Astrocyte of the hippocampus (primary cell): ENCODE data around the gene ANXA8.
"Not testable (repeated sequence)": the region's sequence is repeated elsewhere in the genome, so short reads cannot be mapped to it uniquely, and the experiment has no call there.

Experiments
- DNase-seq: peaks from one replicate; pipeline ENCODE4 v3.0.0; 2011; ENCODE audit warnings: low read depth, low spot score

The ANXA8 gene

GRCh38 chr10:47483923-47484322 is at the start of gene ANXA8:
Gene ANXA8, minus strand, starts transcription at chr10:47484115. Its CDS starts 182 bp downstream, at chr10:47483933.
- not testable (repeated sequence) for DNase-seq

GRCh38 chr10:47523475-47523874 is 39.6 kb upstream of the ANXA8 start, which contains the start of gene AGAP9:
Gene AGAP9, minus strand, starts transcription at chr10:47523638. Its CDS starts 112 bp downstream, at chr10:47523526.
- not testable (repeated sequence) for DNase-seq

GRCh38 chr10:47502313-47502712 is 18.4 kb upstream of the ANXA8 start:
- DNase-seq = not testable (repeated sequence)

GRCh38 chr10:47494226-47494625 is 10.3 kb upstream of the ANXA8 start:
- DNase-seq = not testable (repeated sequence)

DNA sequence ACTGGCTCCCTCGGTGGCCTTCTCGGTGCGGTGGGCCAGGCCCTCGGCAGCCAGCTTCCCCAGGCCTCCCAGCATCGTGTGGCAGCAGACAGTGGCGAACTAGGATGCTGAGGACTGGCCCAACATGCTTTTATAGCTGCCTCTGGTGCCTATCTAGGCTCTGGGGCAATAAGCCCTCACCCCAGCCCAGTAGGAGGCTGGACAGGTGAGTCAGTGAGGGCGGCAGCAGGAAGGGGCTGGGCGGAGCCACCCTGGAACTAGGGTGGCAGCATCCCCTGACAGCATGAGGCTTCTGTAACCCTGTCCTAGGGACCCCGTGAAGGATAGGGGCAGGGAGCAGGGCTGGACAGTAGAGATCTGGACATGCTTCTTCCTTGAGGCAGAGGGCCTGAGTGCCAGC is 7.7 kb upstream of the ANXA8 start, which contains the start of gene FAM25G:
TSS of gene FAM25G (minus strand) at position 101 of the 400 bp plus-strand sequence. CDS start at position 75, 26 bp downstream.
- not testable (repeated sequence) for DNase-seq

- DNase-seq = not testable (repeated sequence)
These were observed 5.7 kb upstream of the ANXA8 start for GRCh38 chr10:47489630-47490029.

DNA sequence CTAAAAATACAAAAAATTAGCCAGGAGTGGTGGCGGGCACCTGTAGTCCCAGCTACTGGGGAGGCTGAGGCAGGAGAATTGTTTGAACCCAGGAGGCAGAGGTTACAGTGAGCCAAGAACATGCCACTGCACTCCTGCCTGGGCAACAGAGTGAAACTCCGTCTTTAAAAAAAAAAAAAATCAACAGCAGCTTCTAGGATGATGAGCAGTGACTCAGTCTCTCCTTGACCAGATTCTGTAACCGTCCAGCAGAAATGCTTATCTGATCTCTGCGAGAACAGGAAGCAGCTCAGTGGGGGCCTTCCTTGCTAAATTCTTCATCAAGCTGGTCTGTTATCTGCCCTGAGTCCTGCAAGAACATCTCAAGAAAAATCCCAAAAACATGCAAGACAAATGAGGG is 2.0 kb upstream of the ANXA8 start:
- DNase-seq = not testable (repeated sequence)

- not testable (repeated sequence) for DNase-seq
These were observed 871 bp upstream of the ANXA8 start for GRCh38 chr10:47484786-47485185.

DNA sequence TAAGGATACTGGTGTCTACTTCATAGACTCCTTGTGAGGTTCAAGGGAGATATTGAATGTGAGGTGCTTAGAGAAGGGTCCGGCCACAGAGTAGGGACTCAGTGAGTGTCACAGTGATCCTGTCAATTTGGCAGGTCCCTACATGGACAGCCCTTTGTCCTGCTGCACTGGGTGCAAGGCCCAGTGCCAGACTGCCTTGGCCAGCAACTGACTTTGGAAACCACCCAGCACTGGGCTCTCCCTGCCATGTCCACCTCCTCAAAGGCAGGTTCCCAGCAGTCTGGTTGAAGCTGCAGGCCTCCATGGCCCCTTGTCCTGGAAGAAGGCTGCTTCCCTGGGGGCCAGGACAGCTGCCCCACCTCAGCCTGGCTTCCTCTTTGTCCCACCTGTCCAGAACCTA is 1.5 kb downstream of the ANXA8 start:
- DNase-seq = not testable (repeated sequence)

DNA sequence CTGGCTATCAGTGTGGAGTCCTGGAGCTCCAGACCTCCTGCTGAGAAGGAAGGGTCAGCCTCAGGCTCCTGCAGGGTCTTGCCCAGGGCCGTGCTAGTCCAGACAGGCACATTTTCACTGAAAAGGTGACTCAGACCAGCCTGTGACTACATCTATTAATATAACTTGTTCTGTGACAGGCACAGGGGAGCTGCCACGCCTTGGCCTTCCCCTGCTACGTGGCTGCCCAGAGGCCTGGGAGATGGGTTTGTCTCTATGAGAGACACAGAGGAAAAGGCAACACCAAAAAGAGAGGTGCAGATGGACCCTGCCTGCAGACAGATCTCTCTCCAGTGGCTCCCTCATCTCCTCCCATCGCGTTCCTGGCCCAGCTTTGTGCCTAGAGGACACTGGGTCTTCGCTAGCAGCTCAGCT is 2.1 kb downstream of the ANXA8 start:
- DNase-seq = not testable (repeated sequence)

DNA sequence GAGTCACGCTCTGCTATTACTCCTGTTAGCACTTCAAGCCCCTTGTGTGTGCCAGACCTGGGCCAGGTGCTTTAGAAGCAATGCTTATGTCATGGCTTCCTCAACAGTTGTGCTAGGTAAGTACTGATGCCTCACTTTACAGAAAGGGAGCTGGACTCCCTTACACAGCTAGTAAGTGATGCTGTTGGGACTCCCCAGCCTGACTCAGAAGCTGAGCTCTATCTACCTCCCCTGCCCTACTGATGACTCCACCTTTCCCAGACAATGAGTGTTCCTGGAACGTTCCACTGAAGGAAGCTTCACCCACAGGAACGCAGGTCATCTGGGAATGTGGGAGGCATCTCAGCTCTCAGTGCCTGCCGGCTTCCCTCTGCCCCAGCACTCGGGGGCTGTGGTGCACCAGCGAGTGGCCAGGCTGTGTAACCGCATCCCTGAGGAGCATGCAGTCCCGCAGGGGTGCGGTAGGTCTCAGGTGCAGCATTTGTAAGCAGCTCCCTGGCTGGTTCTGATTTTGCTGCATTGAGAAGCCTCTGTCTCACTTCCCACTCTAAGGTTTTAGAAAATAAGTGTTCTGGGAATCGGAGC is 2.6 kb downstream of the ANXA8 start:
- DNase-seq = peak; percentile 82

- DNase-seq = not testable (repeated sequence)
These were observed 3.8 kb downstream of the ANXA8 start for GRCh38 chr10:47480133-47480532.

DNA sequence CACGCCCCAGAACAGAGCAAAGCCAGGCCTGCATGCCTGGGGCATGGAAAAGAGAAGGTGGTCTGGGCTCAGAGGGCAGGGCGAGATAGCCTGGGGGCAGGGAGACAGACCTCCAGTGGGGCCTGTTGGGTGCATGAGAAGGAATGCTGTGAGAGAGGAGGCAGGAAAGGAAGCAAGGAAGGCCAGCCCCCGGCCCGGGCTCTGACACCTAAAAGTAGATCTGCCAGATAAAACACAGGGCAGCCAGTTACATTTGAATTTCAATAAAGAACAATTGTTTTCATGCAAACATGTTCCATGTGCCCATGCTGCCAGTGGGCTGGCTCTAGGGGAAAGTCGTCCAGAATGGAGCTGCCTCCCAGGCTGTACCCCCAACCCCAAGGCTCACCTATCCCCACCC is 5.8 kb downstream of the ANXA8 start:
- not testable (repeated sequence) for DNase-seq

- not testable (repeated sequence) for DNase-seq
These were observed 6.8 kb downstream of the ANXA8 start for GRCh38 chr10:47477078-47477477.

DNA sequence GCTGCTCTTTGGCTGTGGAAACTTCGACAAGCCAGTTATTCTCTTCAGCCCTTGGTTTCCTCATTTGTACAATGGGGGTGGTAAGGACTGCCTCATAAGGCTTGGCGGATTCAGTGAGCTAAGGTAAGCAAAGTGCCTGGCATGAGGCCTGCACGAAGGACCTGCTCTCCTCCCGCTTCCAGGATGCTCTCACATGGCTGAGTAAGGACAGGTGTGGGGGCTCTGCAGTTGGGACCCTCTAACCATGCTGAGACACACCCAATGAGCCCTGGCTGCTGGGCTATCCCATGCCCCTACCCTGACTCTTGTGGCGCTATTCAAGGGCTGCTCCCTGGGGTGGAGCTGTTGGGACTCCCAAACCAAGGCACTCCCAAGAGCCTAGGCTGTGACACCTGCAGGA is 8.8 kb downstream of the ANXA8 start:
- DNase-seq = not testable (repeated sequence)

GRCh38 chr10:47473516-47473915 is 10.4 kb downstream of the ANXA8 start:
- not testable (repeated sequence) for DNase-seq

DNA sequence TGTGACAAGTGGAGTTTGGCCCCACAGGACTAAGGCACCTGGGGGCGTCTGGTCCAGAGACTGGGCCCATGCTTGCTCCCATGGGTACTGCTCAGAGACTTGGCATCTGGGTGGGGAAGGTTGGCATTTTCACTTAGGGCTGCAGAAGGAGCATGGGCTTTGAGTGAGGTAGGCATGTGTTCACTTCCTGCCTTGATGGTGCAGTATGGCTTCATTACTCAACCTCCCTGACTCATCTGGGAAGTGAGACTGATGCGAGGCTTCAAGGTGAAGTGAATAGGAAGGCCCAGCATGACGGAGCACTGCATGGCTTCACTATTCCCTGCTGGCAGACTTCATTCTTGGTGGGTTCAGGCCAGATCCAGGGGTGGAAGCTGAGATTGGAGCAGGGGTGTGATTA is 11.3 kb downstream of the ANXA8 start:
- not testable (repeated sequence) for DNase-seq

- not testable (repeated sequence) for DNase-seq
These were observed 11.8 kb downstream of the ANXA8 start for GRCh38 chr10:47472072-47472471.

DNA sequence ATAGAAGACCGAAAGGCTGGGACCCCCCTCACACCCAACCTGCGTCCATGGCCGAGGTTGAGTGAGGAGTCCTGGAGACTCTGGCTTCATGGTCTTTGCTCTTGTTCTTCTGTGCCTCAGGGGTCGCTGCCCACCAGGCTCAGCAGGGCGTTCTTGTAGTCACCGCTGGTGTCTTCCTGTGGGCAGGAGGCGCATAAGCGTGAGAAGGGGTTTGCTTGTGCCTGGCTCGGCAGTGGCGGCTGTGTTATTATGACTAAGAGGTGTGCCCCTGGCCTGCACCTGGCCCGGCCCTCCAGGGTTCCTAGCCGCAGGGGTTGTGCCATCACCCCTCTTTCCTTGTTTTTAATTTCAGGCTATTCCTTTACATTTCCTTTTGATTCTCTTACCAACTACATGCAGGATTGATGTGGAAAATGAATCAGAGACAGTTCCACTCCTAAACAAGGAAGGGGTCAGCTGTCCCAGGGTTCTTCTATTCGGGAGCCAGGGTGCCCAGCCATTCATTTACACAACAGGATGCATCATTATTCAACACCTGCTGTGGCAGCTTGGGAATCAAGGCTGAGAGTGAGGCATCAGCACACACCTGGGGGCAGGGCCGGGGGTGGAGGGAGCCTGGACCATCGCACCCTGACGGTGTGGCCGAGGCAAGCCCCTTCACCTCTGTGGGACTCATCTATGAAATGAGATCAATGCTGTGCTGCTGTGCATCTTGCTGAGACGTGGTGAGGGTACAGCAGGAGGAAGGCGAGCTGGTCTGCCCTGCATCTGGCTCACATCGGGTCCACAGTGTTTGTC is 15.0 kb downstream of the ANXA8 start:
- DNase-seq = not testable (repeated sequence)

DNA sequence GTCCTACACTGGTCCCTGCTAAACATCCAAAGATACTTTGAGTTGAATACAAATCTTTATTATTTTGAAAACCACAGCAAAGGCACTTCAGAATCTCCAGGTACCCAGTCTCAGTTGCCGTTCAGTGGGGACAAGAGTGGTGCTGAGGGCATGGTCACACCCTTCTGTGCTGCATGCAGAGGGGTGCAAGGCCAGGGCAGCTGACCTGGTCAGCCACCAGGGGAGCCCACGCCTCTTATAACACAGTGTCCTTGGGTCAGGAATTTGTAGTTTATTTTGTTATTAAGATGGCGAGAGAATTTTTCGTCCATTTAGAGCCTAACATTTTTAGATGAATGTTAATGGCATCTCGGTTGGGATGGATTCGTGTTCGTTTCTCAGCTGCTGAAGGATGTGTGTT is 16.0 kb downstream of the ANXA8 start:
- DNase-seq = not testable (repeated sequence)

GRCh38 chr10:47467458-47467857 is 16.5 kb downstream of the ANXA8 start:
- not testable (repeated sequence) for DNase-seq

DNA sequence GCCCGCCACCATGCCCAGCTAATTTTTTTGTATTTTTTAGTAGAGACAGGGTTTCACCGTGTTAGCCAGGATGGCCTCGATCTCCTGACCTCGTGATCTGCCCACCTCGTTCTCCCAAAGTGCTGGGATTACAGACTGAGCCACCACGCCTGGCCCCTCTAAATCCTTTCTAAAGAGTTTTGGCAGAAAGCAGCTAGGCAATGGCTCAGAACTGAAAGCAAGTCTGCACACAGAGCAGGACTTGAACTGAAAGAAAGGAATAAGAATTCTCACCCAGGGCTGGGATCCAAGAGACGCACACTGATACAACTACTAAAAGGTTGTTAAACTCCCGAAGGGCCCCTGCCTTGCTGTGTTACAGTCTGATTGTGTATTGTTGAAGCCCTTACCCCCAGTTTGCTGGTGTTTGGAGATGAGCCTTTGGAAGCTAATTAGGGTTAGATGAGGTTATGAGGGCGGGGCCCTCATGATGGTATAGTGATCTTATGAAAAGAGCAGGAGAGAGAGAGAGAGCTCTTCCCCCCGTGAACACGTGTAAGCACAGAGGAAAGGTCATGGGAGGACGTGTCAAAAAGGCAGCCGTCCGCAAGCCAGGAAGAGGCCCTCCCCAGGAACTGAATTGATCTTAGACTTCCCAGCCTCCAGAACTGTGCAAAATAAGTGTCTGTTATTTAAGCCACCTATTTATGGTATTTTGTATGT is 18.5 kb downstream of the ANXA8 start:
- not testable (repeated sequence) for DNase-seq
